H1 (cell line): ENCODE measurements around the gene NIPAL1. TPM values are rescaled to one million over a fixed set of nuclear protein-coding genes. Genes with fewer than 3 reads are reported as not detected.
A peak's percentile ranks its signal among the peaks of the same experiment; 100 is the strongest.

Experiments used
- CTCF ChIA-PET: fragments of 300-600 bp; sonication (Branson Sonifier 250); formaldehyde crosslinking; loops from one replicate; lab custom pipeline; 2021; ENCODE audit not compliant: partially characterized antibody; lab: Charles Lee
- POLR2A ChIA-PET: fragments of 300-600 bp; sonication (Branson Sonifier 250); formaldehyde crosslinking; loops from one replicate; lab custom pipeline; 2021; ENCODE audit warnings: inconsistent platforms; ENCODE audit not compliant: partially characterized antibody; lab: Charles Lee
- DNase-seq, 2 experiments: peaks; one replicate each; pipeline versions ENCODE4 v3.0.0 to v3.0.0-alpha.2; 2010 to 2022; ENCODE audit warnings: low spot score in 2 of 2, low read depth in 1 of 2, mixed read lengths in 1 of 2
- FAIRE-seq: peaks from 2 replicates; lab custom pipeline; 2011; peaks lifted over from hg19 to GRCh38; lab: Jason Lieb, UNC
- H2AFZ ChIP-seq: 2 replicates; pipeline ENCODE4 v1.8.1; 2012; ENCODE audit warnings: low read length, inconsistent platforms
- H2AK5ac ChIP-seq: 2 replicates; pipeline ENCODE4 v1.6.1; 2013; ENCODE audit warnings: low read depth, low read length
- H2BK120ac ChIP-seq: replicated peaks from 2 replicates; pipeline ENCODE3; 2013; ENCODE audit warnings: low read depth, low read length, inconsistent platforms
- H2BK12ac ChIP-seq: 2 replicates; pipeline ENCODE4 v1.6.1; 2013; ENCODE audit warnings: low read depth, low read length
- H2BK15ac ChIP-seq: 2 replicates; pipeline ENCODE4 v1.6.1; 2013; ENCODE audit warnings: low read length
- H2BK20ac ChIP-seq: 2 replicates; pipeline ENCODE4 v1.6.1; 2013; ENCODE audit warnings: low read length
- H2BK5ac ChIP-seq: 2 replicates; pipeline ENCODE4 v1.6.1; 2013; ENCODE audit warnings: low read depth, low read length
- H3K14ac ChIP-seq: 2 replicates; pipeline ENCODE4 v1.6.1; 2013; ENCODE audit warnings: inconsistent platforms; ENCODE audit not compliant: insufficient read length
- H3K18ac ChIP-seq: 2 replicates; pipeline ENCODE4 v1.6.1; 2013; ENCODE audit warnings: low read length; ENCODE audit errors: extremely low read depth
- H3K23ac ChIP-seq: 2 replicates; pipeline ENCODE4 v1.6.1; 2013; ENCODE audit warnings: inconsistent platforms; ENCODE audit not compliant: insufficient read length
- H3K23me2 ChIP-seq: 2 replicates; pipeline ENCODE4 v1.6.1; 2013; ENCODE audit warnings: low read depth, low read length
- H3K27ac ChIP-seq: 2 replicates; pipeline ENCODE4 v1.6.1; 2011; ENCODE audit warnings: low read depth, low read length, inconsistent platforms
- H3K27me3 ChIP-seq, 4 experiments: replicated peaks in 1 of 4; 1 replicate in 1 of 4; 2 replicates in 3 of 4; pipeline versions ENCODE4 v1.6.1 to v1.8.1; 2011 to 2013; ENCODE audit warnings: low read length in 3 of 4, mild to moderate bottlenecking in 3 of 4, inconsistent platforms in 2 of 4, mixed read lengths in 2 of 4, moderate library complexity in 1 of 4; ENCODE audit not compliant: control insufficient read depth in 3 of 4, insufficient read depth in 3 of 4; ENCODE audit errors: extremely low read depth in 1 of 4
- H3K36me3 ChIP-seq, 4 experiments: 2 replicates each; pipeline versions ENCODE4 v1.6.1 to v1.8.1; 2011 to 2013; ENCODE audit warnings: mild to moderate bottlenecking in 4 of 4, low read length in 3 of 4, moderate library complexity in 2 of 4, control low read depth in 1 of 4, inconsistent platforms in 1 of 4; ENCODE audit not compliant: insufficient read depth in 4 of 4, control insufficient read depth in 2 of 4
- H3K4ac ChIP-seq: replicated peaks from 2 replicates; pipeline ENCODE3; 2013; ENCODE audit warnings: low read length, low read depth, mixed read lengths, inconsistent platforms; ENCODE audit not compliant: insufficient read length
- H3K4me1 ChIP-seq, 4 experiments: replicated peaks in 1 of 4; 1 replicate in 1 of 4; 2 replicates in 3 of 4; pipeline versions ENCODE4 v1.6.1 to v1.8.1; 2011 to 2013; ENCODE audit warnings: low read length in 3 of 4, inconsistent platforms in 2 of 4, mixed read lengths in 1 of 4; ENCODE audit not compliant: insufficient read depth in 4 of 4, control insufficient read depth in 3 of 4
- H3K4me2 ChIP-seq, 2 experiments: 2 replicates each; pipeline versions ENCODE4 v1.6.1 to v1.8.1; 2011 to 2013; ENCODE audit warnings: low read depth in 2 of 2, low read length in 2 of 2, control low read depth in 1 of 2, inconsistent platforms in 1 of 2, mild to moderate bottlenecking in 1 of 2; ENCODE audit not compliant: insufficient read depth in 1 of 2
- H3K4me3 ChIP-seq, 4 experiments: fragments of 200-600, 300-600 bp in 1 of 4; sonication (generic), shearing (Covaris generic), sonication (Bioruptor Twin) in 1 of 4; 2 replicates each; pipeline versions ENCODE4 v1.5.1 to v1.8.1; 2011 to 2016; ENCODE audit warnings: low read length in 4 of 4, low read depth in 3 of 4, control low read depth in 2 of 4, inconsistent platforms in 2 of 4, mild to moderate bottlenecking in 2 of 4, mixed read lengths in 1 of 4, moderate library complexity in 1 of 4; ENCODE audit not compliant: insufficient read depth in 2 of 4; ENCODE audit errors: extremely low read depth in 1 of 4
- H3K56ac ChIP-seq: replicated peaks from 2 replicates; pipeline ENCODE3; 2013; ENCODE audit warnings: low read depth, mild to moderate bottlenecking, mixed read lengths, low read length, inconsistent platforms; ENCODE audit not compliant: insufficient read length
- H3K79me1 ChIP-seq: 2 replicates; pipeline ENCODE4 v1.6.1; 2013; ENCODE audit warnings: low read depth, low read length, control low read depth
- H3K79me2 ChIP-seq, 2 experiments: 2 replicates each; pipeline versions ENCODE4 v1.6.1 to v1.8.1; 2012 to 2013; ENCODE audit warnings: low read length in 2 of 2, mild to moderate bottlenecking in 2 of 2, inconsistent platforms in 1 of 2; ENCODE audit not compliant: insufficient read depth in 2 of 2, control insufficient read depth in 1 of 2
- H3K9ac ChIP-seq, 4 experiments: replicated peaks in 1 of 4; 1 replicate in 1 of 4; 2 replicates in 3 of 4; pipeline versions ENCODE4 v1.6.1 to v1.8.1; 2011 to 2013; ENCODE audit warnings: low read depth in 3 of 4, low read length in 3 of 4, control low read depth in 2 of 4, mild to moderate bottlenecking in 2 of 4, moderate library complexity in 2 of 4, inconsistent platforms in 1 of 4; ENCODE audit errors: extremely low read depth in 1 of 4
- H3K9me3 ChIP-seq, 2 experiments: 2 replicates each; pipeline versions ENCODE4 v1.6.1 to v1.8.1; 2012 to 2013; ENCODE audit warnings: mild to moderate bottlenecking in 2 of 2, moderate library complexity in 2 of 2, control low read depth in 1 of 2, inconsistent platforms in 1 of 2, low read depth in 1 of 2, low read length in 1 of 2, mixed read lengths in 1 of 2; ENCODE audit not compliant: insufficient read depth in 2 of 2
- H4K20me1 ChIP-seq, 2 experiments: replicated peaks in 1 of 2; 2 replicates each; pipeline versions ENCODE3 to v1.8.1; 2011 to 2013; ENCODE audit warnings: inconsistent platforms in 2 of 2, low read length in 2 of 2, mild to moderate bottlenecking in 1 of 2; ENCODE audit not compliant: insufficient read depth in 2 of 2, control insufficient read depth in 1 of 2
- H4K5ac ChIP-seq: 2 replicates; pipeline ENCODE4 v1.6.1; 2013; ENCODE audit warnings: low read length, low read depth, mixed read lengths, inconsistent platforms; ENCODE audit not compliant: insufficient read length
- H4K8ac ChIP-seq: 2 replicates; pipeline ENCODE4 v1.8.0; 2013; ENCODE audit warnings: mild to moderate bottlenecking, moderate library complexity, low read length, inconsistent platforms; ENCODE audit not compliant: insufficient read depth; ENCODE audit errors: extremely low read depth
- H4K91ac ChIP-seq: replicated peaks from 2 replicates; pipeline ENCODE3; 2013; ENCODE audit warnings: low read length, mixed read lengths, inconsistent platforms; ENCODE audit not compliant: insufficient read length
- JUND ChIP-seq: IDR thresholded peaks from 2 replicates; pipeline ENCODE4 v1.6.1; 2011; ENCODE audit warnings: mild to moderate bottlenecking, improper control_type of control experiment, low read length
- ZNF274 ChIP-seq: IDR thresholded peaks from 2 replicates; pipeline ENCODE4 v1.7.0; 2012; ENCODE audit warnings: low read length, borderline replicate concordance; ENCODE audit errors: extremely low read depth
- WGBS, 2 experiments: shearing (Covaris generic) in 1 of 2; methylation state at CpG; one replicate each; pipeline versions ENCODE4 v1.1.6 to v1.1.7; 2013 to 2015; ENCODE audit warnings: low lambda C conversion rate in 2 of 2, mixed read lengths in 2 of 2, inconsistent platforms in 1 of 2, low coverage in 1 of 2, missing lambda C conversion rate in 1 of 2; ENCODE audit not compliant: insufficient replicate concordance in 2 of 2, insufficient coverage in 1 of 2, insufficient read length in 1 of 2; ENCODE audit errors: extremely low coverage in 1 of 2, missing lambda C conversion rate in 1 of 2; 5-methylcytosine and 5-hydroxymethylcytosine counted together
- polyA plus RNA-seq, 7 experiments: library from polyadenylated mRNA; depleted of rRNA in 3 of 7; stranded (reverse) in 5 of 7; unstranded in 2 of 7; fragments of >200 nt in 5 of 7; fragments of 200-250 nt in 2 of 7; gene quantifications; 1 replicate in 5 of 7; 2 replicates in 1 of 7; 4 replicates in 1 of 7; pipeline versions ENCODE4 v1.2.1 to v1.2.3, GENCODE V29; 2011 to 2013; ENCODE audit warnings: missing spikeins in 2 of 7, mixed read lengths in 2 of 7
- total RNA-seq: library from RNA; stranded (reverse); fragmentation: NEBNext Ultra II Directional; extraction: Animal tissue kit (Norgen Biotek cat#: 25700); gene quantifications from 2 replicates; pipeline ENCODE4 v1.2.1, GENCODE V29; 2021

Gene NIPAL1
- total and polyA plus RNA-seq, 2 of the 8 experiments (the other 6 are each of a cell fraction or from before 2014, with no cell fraction given): 1.4 to 4.9 TPM

GRCh38 chr4:48085821-48086589 lies 69.4 kb downstream of the NIPAL1 start:
- WGBS, 2 experiments: 70% methylated on average over 8 of the region's 8 CpGs; no CpG with 5 or more reads in 1 of the 2 experiments
- Histone ChIP-seq H2AFZ (0 out of 2 replicates have a peak overlapping the region, but pooled peaks have one; percentile 18), H3K56ac (no peak overlapping the region), H3K23me2 (no peaks in the 10 kb centered on the region), H3K23ac (no peak overlapping the region), H2BK5ac (no peak overlapping the region), H3K36me3 (no peaks in the 10 kb centered on the region), H3K79me2 (no peaks in the 10 kb centered on the region), H4K8ac (no peak overlapping the region), H3K27me3 (no peaks in the 10 kb centered on the region), H4K20me1 (no peaks in the 10 kb centered on the region), H3K9me3 (no peaks in the 10 kb centered on the region), H3K9ac (no peak overlapping the region), H3K4me1 (no peaks in the 10 kb centered on the region), H3K27ac (no peak overlapping the region), H3K18ac (no peak overlapping the region), H2BK20ac (no peak overlapping the region), H4K91ac (no peak overlapping the region), H3K4ac (no peak overlapping the region), H2BK15ac (no peak overlapping the region), H2AK5ac (no peak overlapping the region), H3K4me3 (no peak overlapping the region), H4K5ac (no peak overlapping the region), H3K14ac (no peak overlapping the region), H2BK12ac (no peak overlapping the region), H2BK120ac (no peak overlapping the region), H3K79me1 (no peaks in the 10 kb centered on the region), H3K4me2 (no peak overlapping the region)
- CTCF ChIA-PET: interaction anchor here (0.6 to 4.4 kb wide), 17 partner anchors 8 to 774 kb away, joined by 3 to 56 read pairs (median 5); no protein-coding TSS in a partner anchor
- FAIRE-seq: no peak
- DNase-seq: no peak
- TF ChIP-seq ZNF274 (no peak), JUND (no peak)
- POLR2A ChIA-PET: interaction anchor here (1.1 kb wide), 1 partner anchor 131 kb away, joined by 4 read pairs; no protein-coding TSS in a partner anchor
